GM23338 (cell line): ENCODE measurements around the gene INCA1. TPM values are rescaled to one million over a fixed set of nuclear protein-coding genes. Genes with fewer than 3 reads are reported as not detected.

Experiments used
- ATAC-seq: fragments of 200-7000 bp; cut with Tn5 transposase; 3 replicates; pipeline ENCODE4 v1.9.1; 2020
- DNase-seq: peaks from one replicate; pipeline ENCODE4 v3.0.0-alpha.2; 2015; ENCODE audit warnings: low spot score
- H2AFZ ChIP-seq: fragments of 200-600 bp; sonication (generic); 2 replicates; pipeline ENCODE4 v1.8.0; 2016; ENCODE audit warnings: antibody characterized with exemption, mild to moderate bottlenecking, moderate library complexity
- H3F3A ChIP-seq: fragments of 200-600 bp; sonication (generic); replicated peaks from 2 replicates; pipeline ENCODE4 v1.8.0; 2017; ENCODE audit warnings: antibody characterized with exemption, mixed run types, low read depth
- H3K27ac ChIP-seq: fragments of 200-600 bp; sonication (generic); 2 replicates; pipeline ENCODE4 v1.6.1; 2016; ENCODE audit warnings: low read depth
- H3K27me3 ChIP-seq: fragments of 200-600 bp; sonication (generic); 2 replicates; pipeline ENCODE4 v1.8.0; 2016; ENCODE audit warnings: mild to moderate bottlenecking, mixed run types, moderate library complexity; ENCODE audit not compliant: insufficient read depth
- H3K36me3 ChIP-seq: fragments of 200-600 bp; sonication (generic); 2 replicates; pipeline ENCODE4 v1.8.0; 2016; ENCODE audit warnings: mild to moderate bottlenecking; ENCODE audit not compliant: insufficient read depth
- H3K4me1 ChIP-seq: fragments of 200-600 bp; sonication (generic); 2 replicates; pipeline ENCODE4 v1.8.0; 2016; ENCODE audit warnings: mild to moderate bottlenecking, moderate library complexity; ENCODE audit not compliant: insufficient read depth
- H3K4me2 ChIP-seq: fragments of 200-600 bp; sonication (generic); 2 replicates; pipeline ENCODE4 v1.7.1; 2017; ENCODE audit warnings: mixed run types
- H3K4me3 ChIP-seq: fragments of 200-600 bp; sonication (generic); 2 replicates; pipeline ENCODE4 v1.6.1; 2016; ENCODE audit warnings: mixed run types
- H3K79me2 ChIP-seq: fragments of 200-600 bp; sonication (generic); replicated peaks from 2 replicates; pipeline ENCODE4 v1.8.0; 2017; ENCODE audit warnings: mild to moderate bottlenecking; ENCODE audit not compliant: insufficient read depth
- H3K9me2 ChIP-seq: fragments of 200-600 bp; sonication (generic); 2 replicates; pipeline ENCODE4 v1.8.0; 2017; ENCODE audit not compliant: insufficient read depth
- H4K20me1 ChIP-seq: fragments of 200-600 bp; sonication (generic); replicated peaks from 2 replicates; pipeline ENCODE4 v1.8.0; 2017; ENCODE audit warnings: mild to moderate bottlenecking; ENCODE audit not compliant: insufficient read depth
- H3K27ac Mint-ChIP-seq: 2 replicates; pipeline ENCODE4 v1.8.0; 2020; ENCODE audit warnings: inconsistent platforms, mild to moderate bottlenecking, moderate library complexity, mixed read lengths
- H3K27me3 Mint-ChIP-seq: 3 replicates; pipeline ENCODE4 v1.8.0; 2022; ENCODE audit warnings: low read depth, mild to moderate bottlenecking, moderate library complexity, mixed read lengths, inconsistent platforms; ENCODE audit not compliant: insufficient read depth, poor library complexity
- H3K36me3 Mint-ChIP-seq: 3 replicates; pipeline ENCODE4 v1.8.0; 2021; ENCODE audit warnings: low read depth, mild to moderate bottlenecking, inconsistent platforms, moderate library complexity, mixed read lengths
- H3K4me1 Mint-ChIP-seq: 3 replicates; pipeline ENCODE4 v1.8.0; 2020; ENCODE audit warnings: mild to moderate bottlenecking, inconsistent platforms, mixed read lengths
- H3K4me3 Mint-ChIP-seq: 3 replicates; pipeline ENCODE4 v1.8.0; 2021; ENCODE audit warnings: moderate library complexity, mild to moderate bottlenecking, inconsistent platforms, mixed read lengths
- H3K9me3 Mint-ChIP-seq: 3 replicates; pipeline ENCODE4 v1.8.0; 2020; ENCODE audit warnings: moderate library complexity, mild to moderate bottlenecking, inconsistent platforms, mixed read lengths
- CREB1 ChIP-seq: fragments of 250-450 bp; sonication (Bioruptor Pico); IDR thresholded peaks from 2 replicates; pipeline ENCODE4 v1.5.0; 2020; ENCODE audit warnings: low read depth, mild to moderate bottlenecking, moderate library complexity
- ETS1 ChIP-seq: IDR thresholded peaks from 2 replicates; pipeline ENCODE4 v1.6.1; 2016; ENCODE audit warnings: antibody characterized with exemption
- EZH2 ChIP-seq: fragments of 200-600 bp; sonication (generic); IDR thresholded peaks from one replicate; pipeline ENCODE4 v1.8.0; 2017; ENCODE audit warnings: antibody characterized with exemption, mild to moderate bottlenecking, low read depth; ENCODE audit not compliant: unreplicated experiment
- EZH2phosphoT487 ChIP-seq: fragments of 200-600 bp; sonication (generic); IDR thresholded peaks from one replicate; pipeline ENCODE4 v1.8.1; 2018; ENCODE audit warnings: antibody characterized with exemption; ENCODE audit not compliant: unreplicated experiment
- JUNB ChIP-seq: IDR thresholded peaks from one replicate; pipeline ENCODE4 v1.6.1; 2016; ENCODE audit warnings: antibody characterized with exemption; ENCODE audit not compliant: unreplicated experiment
- NANOG ChIP-seq: IDR thresholded peaks from 2 replicates; pipeline ENCODE4 v1.6.1; 2016; ENCODE audit warnings: antibody characterized with exemption, borderline replicate concordance
- POLR2AphosphoS5 ChIP-seq: IDR thresholded peaks from 2 replicates; pipeline ENCODE4 v1.6.1; 2016; ENCODE audit warnings: antibody characterized with exemption, low read depth
- STAT1 ChIP-seq: IDR thresholded peaks from one replicate; pipeline ENCODE4 v1.6.1; 2016; ENCODE audit warnings: antibody characterized with exemption; ENCODE audit not compliant: unreplicated experiment
- ZNF114 ChIP-seq: fragments of 250-450 bp; sonication (Bioruptor Pico); IDR thresholded peaks from 2 replicates; pipeline ENCODE4 v1.5.0; 2020; ENCODE audit warnings: mild to moderate bottlenecking, moderate library complexity
- ZNF331 ChIP-seq: fragments of 250-450 bp; sonication (Bioruptor Pico); IDR thresholded peaks from 2 replicates; pipeline ENCODE4 v1.5.0; 2020; ENCODE audit warnings: low read depth, mild to moderate bottlenecking, moderate library complexity
- polyA plus RNA-seq: library from polyadenylated mRNA; unstranded; fragments of >200 nt; fragmentation: Nextera tagmentation; extraction: Ambion mirVana; gene quantifications from 2 replicates; pipeline ENCODE4 v1.2.1, GENCODE V29; 2016
- total RNA-seq: library from RNA; depleted of rRNA; stranded (reverse); fragments of >200 nt; shearing (Covaris generic); gene quantifications from 2 replicates; pipeline ENCODE4 v1.2.3, GENCODE V29; 2014
- TF ChIP-seq, protein P1 (sequence below): fragments of 250-450 bp; sonication (Bioruptor Pico); IDR thresholded peaks from 2 replicates; pipeline ENCODE4 v1.5.0; 2020; ENCODE audit warnings: mild to moderate bottlenecking, moderate library complexity
- TF ChIP-seq, protein P2 (sequence below): IDR thresholded peaks from one replicate; pipeline ENCODE4 v1.6.1; 2018; ENCODE audit warnings: antibody characterized with exemption; ENCODE audit not compliant: unreplicated experiment
- TF ChIP-seq, protein P3 (sequence below), 2 experiments: fragments of 200-600 bp in 1 of 2; sonication (generic) in 1 of 2; conservative IDR thresholded peaks; 2 replicates each; pipeline versions ENCODE4 v1.5.1 to v1.6.1; 2016 to 2017; ENCODE audit warnings: antibody characterized with exemption in 2 of 2, low read depth in 2 of 2, mild to moderate bottlenecking in 2 of 2, moderate library complexity in 1 of 2

Gene INCA1
- total and polyA plus RNA-seq, 2 experiments from 2014 or later: 1.3 TPM; not detected in 1

GRCh38 chr17:4944554-4945175, 52.7 kb downstream of the INCA1 start:
- no peak for TF ChIP-seq CREB1 (CRISPR knock-in tag)
- no peak for TF ChIP-seq ZNF114
- no peak for TF ChIP-seq EZH2
- TF ChIP-seq ZNF331: no peak
- TF ChIP-seq, protein P1, sequence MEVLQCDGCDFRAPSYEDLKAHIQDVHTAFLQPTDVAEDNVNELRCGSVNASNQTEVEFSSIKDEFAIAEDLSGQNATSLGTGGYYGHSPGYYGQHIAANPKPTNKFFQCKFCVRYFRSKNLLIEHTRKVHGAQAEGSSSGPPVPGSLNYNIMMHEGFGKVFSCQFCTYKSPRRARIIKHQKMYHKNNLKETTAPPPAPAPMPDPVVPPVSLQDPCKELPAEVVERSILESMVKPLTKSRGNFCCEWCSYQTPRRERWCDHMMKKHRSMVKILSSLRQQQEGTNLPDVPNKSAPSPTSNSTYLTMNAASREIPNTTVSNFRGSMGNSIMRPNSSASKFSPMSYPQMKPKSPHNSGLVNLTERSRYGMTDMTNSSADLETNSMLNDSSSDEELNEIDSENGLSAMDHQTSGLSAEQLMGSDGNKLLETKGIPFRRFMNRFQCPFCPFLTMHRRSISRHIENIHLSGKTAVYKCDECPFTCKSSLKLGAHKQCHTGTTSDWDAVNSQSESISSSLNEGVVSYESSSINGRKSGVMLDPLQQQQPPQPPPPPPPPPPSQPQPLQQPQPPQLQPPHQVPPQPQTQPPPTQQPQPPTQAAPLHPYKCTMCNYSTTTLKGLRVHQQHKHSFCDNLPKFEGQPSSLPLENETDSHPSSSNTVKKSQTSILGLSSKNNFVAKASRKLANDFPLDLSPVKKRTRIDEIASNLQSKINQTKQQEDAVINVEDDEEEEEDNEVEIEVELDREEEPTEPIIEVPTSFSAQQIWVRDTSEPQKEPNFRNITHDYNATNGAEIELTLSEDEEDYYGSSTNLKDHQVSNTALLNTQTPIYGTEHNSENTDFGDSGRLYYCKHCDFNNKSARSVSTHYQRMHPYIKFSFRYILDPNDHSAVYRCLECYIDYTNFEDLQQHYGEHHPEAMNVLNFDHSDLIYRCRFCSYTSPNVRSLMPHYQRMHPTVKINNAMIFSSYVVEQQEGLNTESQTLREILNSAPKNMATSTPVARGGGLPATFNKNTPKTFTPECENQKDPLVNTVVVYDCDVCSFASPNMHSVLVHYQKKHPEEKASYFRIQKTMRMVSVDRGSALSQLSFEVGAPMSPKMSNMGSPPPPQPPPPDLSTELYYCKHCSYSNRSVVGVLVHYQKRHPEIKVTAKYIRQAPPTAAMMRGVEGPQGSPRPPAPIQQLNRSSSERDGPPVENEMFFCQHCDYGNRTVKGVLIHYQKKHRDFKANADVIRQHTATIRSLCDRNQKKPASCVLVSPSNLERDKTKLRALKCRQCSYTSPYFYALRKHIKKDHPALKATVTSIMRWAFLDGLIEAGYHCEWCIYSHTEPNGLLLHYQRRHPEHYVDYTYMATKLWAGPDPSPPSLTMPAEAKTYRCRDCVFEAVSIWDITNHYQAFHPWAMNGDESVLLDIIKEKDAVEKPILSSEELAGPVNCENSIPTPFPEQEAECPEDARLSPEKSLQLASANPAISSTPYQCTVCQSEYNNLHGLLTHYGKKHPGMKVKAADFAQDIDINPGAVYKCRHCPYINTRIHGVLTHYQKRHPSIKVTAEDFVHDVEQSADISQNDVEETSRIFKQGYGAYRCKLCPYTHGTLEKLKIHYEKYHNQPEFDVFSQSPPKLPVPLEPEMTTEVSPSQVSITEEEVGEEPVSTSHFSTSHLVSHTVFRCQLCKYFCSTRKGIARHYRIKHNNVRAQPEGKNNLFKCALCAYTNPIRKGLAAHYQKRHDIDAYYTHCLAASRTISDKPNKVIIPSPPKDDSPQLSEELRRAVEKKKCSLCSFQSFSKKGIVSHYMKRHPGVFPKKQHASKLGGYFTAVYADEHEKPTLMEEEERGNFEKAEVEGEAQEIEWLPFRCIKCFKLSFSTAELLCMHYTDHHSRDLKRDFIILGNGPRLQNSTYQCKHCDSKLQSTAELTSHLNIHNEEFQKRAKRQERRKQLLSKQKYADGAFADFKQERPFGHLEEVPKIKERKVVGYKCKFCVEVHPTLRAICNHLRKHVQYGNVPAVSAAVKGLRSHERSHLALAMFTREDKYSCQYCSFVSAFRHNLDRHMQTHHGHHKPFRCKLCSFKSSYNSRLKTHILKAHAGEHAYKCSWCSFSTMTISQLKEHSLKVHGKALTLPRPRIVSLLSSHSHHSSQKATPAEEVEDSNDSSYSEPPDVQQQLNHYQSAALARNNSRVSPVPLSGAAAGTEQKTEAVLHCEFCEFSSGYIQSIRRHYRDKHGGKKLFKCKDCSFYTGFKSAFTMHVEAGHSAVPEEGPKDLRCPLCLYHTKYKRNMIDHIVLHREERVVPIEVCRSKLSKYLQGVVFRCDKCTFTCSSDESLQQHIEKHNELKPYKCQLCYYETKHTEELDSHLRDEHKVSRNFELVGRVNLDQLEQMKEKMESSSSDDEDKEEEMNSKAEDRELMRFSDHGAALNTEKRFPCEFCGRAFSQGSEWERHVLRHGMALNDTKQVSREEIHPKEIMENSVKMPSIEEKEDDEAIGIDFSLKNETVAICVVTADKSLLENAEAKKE (CRISPR knock-in tag): no peak
- TF ChIP-seq, protein P2, sequence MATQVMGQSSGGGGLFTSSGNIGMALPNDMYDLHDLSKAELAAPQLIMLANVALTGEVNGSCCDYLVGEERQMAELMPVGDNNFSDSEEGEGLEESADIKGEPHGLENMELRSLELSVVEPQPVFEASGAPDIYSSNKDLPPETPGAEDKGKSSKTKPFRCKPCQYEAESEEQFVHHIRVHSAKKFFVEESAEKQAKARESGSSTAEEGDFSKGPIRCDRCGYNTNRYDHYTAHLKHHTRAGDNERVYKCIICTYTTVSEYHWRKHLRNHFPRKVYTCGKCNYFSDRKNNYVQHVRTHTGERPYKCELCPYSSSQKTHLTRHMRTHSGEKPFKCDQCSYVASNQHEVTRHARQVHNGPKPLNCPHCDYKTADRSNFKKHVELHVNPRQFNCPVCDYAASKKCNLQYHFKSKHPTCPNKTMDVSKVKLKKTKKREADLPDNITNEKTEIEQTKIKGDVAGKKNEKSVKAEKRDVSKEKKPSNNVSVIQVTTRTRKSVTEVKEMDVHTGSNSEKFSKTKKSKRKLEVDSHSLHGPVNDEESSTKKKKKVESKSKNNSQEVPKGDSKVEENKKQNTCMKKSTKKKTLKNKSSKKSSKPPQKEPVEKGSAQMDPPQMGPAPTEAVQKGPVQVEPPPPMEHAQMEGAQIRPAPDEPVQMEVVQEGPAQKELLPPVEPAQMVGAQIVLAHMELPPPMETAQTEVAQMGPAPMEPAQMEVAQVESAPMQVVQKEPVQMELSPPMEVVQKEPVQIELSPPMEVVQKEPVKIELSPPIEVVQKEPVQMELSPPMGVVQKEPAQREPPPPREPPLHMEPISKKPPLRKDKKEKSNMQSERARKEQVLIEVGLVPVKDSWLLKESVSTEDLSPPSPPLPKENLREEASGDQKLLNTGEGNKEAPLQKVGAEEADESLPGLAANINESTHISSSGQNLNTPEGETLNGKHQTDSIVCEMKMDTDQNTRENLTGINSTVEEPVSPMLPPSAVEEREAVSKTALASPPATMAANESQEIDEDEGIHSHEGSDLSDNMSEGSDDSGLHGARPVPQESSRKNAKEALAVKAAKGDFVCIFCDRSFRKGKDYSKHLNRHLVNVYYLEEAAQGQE: no peak
- no peak for TF ChIP-seq STAT1
- TF ChIP-seq POLR2AphosphoS5: no peak; the same call in 1 of the 2 replicates
- no peak for TF ChIP-seq EZH2phosphoT487
- no peak for TF ChIP-seq NANOG
- TF ChIP-seq, protein P3, sequence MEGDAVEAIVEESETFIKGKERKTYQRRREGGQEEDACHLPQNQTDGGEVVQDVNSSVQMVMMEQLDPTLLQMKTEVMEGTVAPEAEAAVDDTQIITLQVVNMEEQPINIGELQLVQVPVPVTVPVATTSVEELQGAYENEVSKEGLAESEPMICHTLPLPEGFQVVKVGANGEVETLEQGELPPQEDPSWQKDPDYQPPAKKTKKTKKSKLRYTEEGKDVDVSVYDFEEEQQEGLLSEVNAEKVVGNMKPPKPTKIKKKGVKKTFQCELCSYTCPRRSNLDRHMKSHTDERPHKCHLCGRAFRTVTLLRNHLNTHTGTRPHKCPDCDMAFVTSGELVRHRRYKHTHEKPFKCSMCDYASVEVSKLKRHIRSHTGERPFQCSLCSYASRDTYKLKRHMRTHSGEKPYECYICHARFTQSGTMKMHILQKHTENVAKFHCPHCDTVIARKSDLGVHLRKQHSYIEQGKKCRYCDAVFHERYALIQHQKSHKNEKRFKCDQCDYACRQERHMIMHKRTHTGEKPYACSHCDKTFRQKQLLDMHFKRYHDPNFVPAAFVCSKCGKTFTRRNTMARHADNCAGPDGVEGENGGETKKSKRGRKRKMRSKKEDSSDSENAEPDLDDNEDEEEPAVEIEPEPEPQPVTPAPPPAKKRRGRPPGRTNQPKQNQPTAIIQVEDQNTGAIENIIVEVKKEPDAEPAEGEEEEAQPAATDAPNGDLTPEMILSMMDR (conservative IDR thresholded peaks at IDR 0.05; ENCODE audit: low read depth in 2 of 2): no peak
- no peak for TF ChIP-seq ETS1
- TF ChIP-seq JUNB: no peak
- Histone ChIP-seq H3K27me3 (no peaks in the 10 kb centered on the region), H3K4me3 (peak overlapping the region; percentile 96; the same call in 1 of the 2 replicates), H3K4me1 (peaks cover 34% of the 10 kb centered on the region), H3K79me2 (peaks cover 58% of the 10 kb centered on the region), H3K36me3 (peaks cover 21% of the 10 kb centered on the region), H4K20me1 (peaks cover 34% of the 10 kb centered on the region), H3F3A (peaks cover 58% of the 10 kb centered on the region), H3K4me2 (peak overlapping the region; percentile 96), H3K9me2 (no peaks in the 10 kb centered on the region), H2AFZ (no peak overlapping the region), H3K27ac (peak overlapping the region; percentile 100)
- no peak for ATAC-seq
- Mint-ChIP-seq H3K36me3 (peaks cover 74% of the 10 kb centered on the region), H3K27me3 (peaks cover 36% of the 10 kb centered on the region), H3K27ac (peak overlapping the region; percentile 92), H3K4me1 (peaks cover 38% of the 10 kb centered on the region), H3K9me3 (no peaks in the 10 kb centered on the region; the same call in 2 of the 3 replicates), H3K4me3 (peak overlapping the region; percentile 92; the same call in 2 of the 3 replicates)
- DNase-seq: peak; percentile 23
